Right lobe of liver (tissue), 6 donors: ENCODE data around the gene KIF13A. TPM values are rescaled to one million over a fixed set of nuclear protein-coding genes. Genes with fewer than 3 reads are reported as not detected.
A peak's percentile ranks its signal among the peaks of the same experiment; 100 is the strongest.

Experiments used
- ATAC-seq, 4 donors: fragments of 200-7000 bp; cut with Tn5 transposase; one replicate each; pipeline ENCODE4 v1.9.1; 2020; ENCODE audit warnings: mild to moderate bottlenecking in 4 of 4, moderate library complexity in 4 of 4
- DNase-seq, 3 donors: peaks; one replicate each; pipeline ENCODE4 v3.0.0-alpha.2; 2020
- H3K27ac ChIP-seq, 3 donors: fragments of 200-600 bp; one replicate each; pipeline ENCODE4 v1.8.0; 2022
- H3K27me3 ChIP-seq, 2 donors: fragments of 200-600 bp; one replicate each; pipeline ENCODE4 v1.8.0; 2022
- H3K36me3 ChIP-seq, 4 donors: fragments of 200-600 bp; sonication (generic) in 1 of 4; one replicate each; pipeline versions ENCODE4 v1.5.1 to v1.8.0; 2017 to 2022; ENCODE audit warnings: control low read depth in 1 of 4
- H3K4me1 ChIP-seq, 4 donors: fragments of 200-600 bp; sonication (generic) in 1 of 4; one replicate each; pipeline versions ENCODE4 v1.5.1 to v1.8.0; 2017 to 2022; ENCODE audit warnings: control low read depth in 1 of 4
- H3K4me3 ChIP-seq, 3 donors: fragments of 200-600 bp; one replicate each; pipeline ENCODE4 v1.8.0; 2022
- H3K9me3 ChIP-seq, 4 donors: fragments of 200-600 bp; sonication (generic) in 1 of 4; one replicate each; pipeline versions ENCODE4 v1.5.1 to v1.8.0; 2017 to 2022; ENCODE audit warnings: control low read depth in 1 of 4
- POLR2A ChIP-seq: fragments of 450-650 bp; IDR thresholded peaks from one replicate; pipeline ENCODE4 v1.6.1; 2017; ENCODE audit warnings: antibody characterized with exemption, mild to moderate bottlenecking
- WGBS: methylation state at CpG from one replicate; pipeline ENCODE4 v1.1.6; 2018; ENCODE audit warnings: low coverage, low lambda C conversion rate; ENCODE audit not compliant: insufficient coverage; ENCODE audit errors: missing lambda C conversion rate; 5-methylcytosine and 5-hydroxymethylcytosine counted together
- intact Hi-C, 2 donors: fragments of 100-400 bp; cut with DNase I; formaldehyde crosslinking; loops; one replicate each; pipeline versions ENCODE4 v1.11.2 to v1.14.1; 2022
- total RNA-seq, 6 experiments: library from RNA; depleted of rRNA in 2 of 6; stranded (reverse); fragments of >200 nt in 2 of 6; fragmentation: NEBNext Ultra II Directional in 3 of 6; extraction: Animal tissue kit (Norgen Biotek cat#: 25700) in 3 of 6; gene quantifications; one replicate each; pipeline versions ENCODE4 v1.1.0 to v1.2.4, GENCODE V29; 2016 to 2023
- TF ChIP-seq, protein P1 (sequence below), 4 donors: fragments of 200-600 bp in 3 of 4; fragments of 450-650 bp in 1 of 4; IDR thresholded peaks; one replicate each; pipeline versions ENCODE4 v1.5.1 to v1.8.0; 2016 to 2022; ENCODE audit warnings: antibody characterized with exemption in 4 of 4, mild to moderate bottlenecking in 2 of 4
- donor health status: DM: no; HTN: yes; CAD: no.
- donor health status: DM: no; HTN: no; CAD: no.
- donor health status: DM: no; HTN: no; CAD: no.
- donor health status: DM: no; HTN: yes; CAD: no.
- donor health status: DM: no; HTN: yes; CAD: no.

KIF13A gene
- total RNA-seq, 6 experiments from 2014 or later = 17.7 to 19.4 (median 18.4) TPM

DNA sequence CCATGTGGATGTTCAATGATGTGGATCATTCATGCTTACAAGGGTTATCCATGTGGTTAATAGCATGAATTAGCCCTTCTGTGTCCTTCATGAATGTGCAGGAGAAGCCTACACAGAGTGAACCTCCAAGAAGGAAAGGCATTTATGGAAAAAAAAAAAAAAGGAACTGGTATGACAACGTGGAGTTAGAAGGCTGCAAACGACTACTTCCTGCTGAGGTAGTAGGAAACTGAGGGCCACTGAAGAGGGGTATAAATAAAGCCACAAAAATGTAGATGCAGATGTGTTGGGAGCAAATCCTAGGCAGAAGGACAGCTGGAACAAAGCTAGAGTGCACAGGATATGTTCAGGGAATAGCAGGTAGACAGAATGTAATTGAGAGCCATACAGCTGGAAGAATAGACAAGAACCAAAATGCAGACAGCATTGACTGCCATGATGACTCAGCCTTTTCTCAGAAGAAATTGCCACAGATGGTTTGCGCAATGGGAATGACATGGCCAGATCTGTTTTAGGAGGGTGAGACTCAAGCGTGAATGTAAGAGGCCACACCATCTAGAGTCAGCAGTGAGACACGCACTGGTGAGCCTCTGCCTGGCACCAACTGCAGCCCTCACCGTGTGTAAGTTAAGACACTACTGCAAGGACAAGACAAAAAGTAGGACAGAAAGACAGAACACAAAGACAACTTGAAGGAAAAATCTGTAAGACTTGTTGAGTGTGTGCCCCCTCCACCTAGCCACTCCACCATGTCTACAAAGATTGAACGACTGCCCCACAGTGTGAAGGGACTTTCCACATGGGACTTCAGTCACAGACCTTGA, 79.8 kb downstream of the KIF13A start:
- Histone ChIP-seq H3K27ac (peak overlapping the region in 1 of 3 donors; percentile 38), H3K9me3 (no peaks in the 10 kb centered on the region), H3K36me3 (no peaks in the 10 kb centered on the region), H3K4me3 (no peak overlapping the region), H3K4me1 (peaks cover 0 to 26% (median 2%) of the 10 kb centered on the region in 4 donors), H3K27me3 (no peaks in the 10 kb centered on the region)
- intact Hi-C loops = no loop called here
- DNase-seq = peak; percentile 42 to 64 (median 60)
- no peak for TF ChIP-seq POLR2A
- TF ChIP-seq, protein P1, sequence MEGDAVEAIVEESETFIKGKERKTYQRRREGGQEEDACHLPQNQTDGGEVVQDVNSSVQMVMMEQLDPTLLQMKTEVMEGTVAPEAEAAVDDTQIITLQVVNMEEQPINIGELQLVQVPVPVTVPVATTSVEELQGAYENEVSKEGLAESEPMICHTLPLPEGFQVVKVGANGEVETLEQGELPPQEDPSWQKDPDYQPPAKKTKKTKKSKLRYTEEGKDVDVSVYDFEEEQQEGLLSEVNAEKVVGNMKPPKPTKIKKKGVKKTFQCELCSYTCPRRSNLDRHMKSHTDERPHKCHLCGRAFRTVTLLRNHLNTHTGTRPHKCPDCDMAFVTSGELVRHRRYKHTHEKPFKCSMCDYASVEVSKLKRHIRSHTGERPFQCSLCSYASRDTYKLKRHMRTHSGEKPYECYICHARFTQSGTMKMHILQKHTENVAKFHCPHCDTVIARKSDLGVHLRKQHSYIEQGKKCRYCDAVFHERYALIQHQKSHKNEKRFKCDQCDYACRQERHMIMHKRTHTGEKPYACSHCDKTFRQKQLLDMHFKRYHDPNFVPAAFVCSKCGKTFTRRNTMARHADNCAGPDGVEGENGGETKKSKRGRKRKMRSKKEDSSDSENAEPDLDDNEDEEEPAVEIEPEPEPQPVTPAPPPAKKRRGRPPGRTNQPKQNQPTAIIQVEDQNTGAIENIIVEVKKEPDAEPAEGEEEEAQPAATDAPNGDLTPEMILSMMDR (IDR thresholded peaks at IDR 0.05) = peak in 1 of 4 donors; percentile 6
- 54% methylated on average over 7 of the region's 7 CpGs for WGBS
- ATAC-seq = peak; percentile 79 to 87 (median 82)

DNA sequence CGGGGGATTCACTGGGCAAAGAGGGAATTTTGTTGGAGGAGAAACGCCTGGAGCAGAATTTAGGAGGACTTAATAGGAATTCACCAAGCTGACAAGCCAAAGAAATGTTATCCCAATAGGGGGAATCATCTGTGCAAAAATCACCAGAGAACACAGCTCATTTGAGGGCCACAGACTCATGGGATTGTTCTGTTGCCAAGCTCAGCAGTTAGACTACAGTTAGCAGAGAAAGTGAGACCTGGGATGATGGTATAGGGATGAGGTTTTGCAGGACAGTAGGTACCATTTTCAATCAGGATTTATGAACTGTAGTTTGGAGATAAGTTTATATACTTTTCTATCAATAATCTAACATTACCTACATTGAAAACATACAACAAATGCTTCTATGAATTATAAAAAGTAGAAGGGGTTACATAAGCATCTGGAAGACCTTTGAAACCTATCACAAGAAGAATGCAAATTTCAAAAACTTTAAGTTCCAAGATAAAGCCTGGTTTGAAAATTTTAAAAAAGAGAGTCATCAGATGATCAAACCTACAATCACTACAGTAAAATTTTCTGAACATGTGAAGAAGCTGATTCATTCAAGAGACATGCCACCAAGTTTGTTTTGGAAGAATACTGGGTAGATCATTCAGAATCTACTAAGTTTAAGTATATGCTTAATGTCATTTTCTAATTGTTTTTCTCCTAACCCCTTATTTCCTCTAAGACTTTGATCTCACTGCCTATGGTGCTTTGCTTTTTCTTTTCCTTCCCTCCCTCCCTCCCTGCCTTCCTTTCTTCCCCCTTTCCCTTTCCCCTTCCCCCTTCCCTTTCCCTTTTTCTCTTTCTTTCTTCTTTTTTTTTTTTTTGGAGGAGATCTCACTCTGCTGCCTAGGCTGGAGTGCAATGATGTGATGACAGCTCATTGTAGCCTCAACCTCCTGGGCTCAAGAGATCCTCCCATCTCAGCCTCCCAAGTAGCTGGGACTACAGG, 81.5 kb downstream of the KIF13A start:
- Histone ChIP-seq H3K9me3 (no peaks in the 10 kb centered on the region), H3K27ac (no peak overlapping the region), H3K4me3 (no peak overlapping the region), H3K36me3 (no peaks in the 10 kb centered on the region), H3K27me3 (no peaks in the 10 kb centered on the region), H3K4me1 (peaks cover 0 to 33% (median 2%) of the 10 kb centered on the region in 4 donors)
- ATAC-seq (no peak), DNase-seq (no peak)
- 94% methylated on average over 2 of the region's 2 CpGs for WGBS
- intact Hi-C loops = no loop called here
- TF ChIP-seq POLR2A = no peak
- TF ChIP-seq, protein P1 (IDR thresholded peaks at IDR 0.05) = no peak

DNA sequence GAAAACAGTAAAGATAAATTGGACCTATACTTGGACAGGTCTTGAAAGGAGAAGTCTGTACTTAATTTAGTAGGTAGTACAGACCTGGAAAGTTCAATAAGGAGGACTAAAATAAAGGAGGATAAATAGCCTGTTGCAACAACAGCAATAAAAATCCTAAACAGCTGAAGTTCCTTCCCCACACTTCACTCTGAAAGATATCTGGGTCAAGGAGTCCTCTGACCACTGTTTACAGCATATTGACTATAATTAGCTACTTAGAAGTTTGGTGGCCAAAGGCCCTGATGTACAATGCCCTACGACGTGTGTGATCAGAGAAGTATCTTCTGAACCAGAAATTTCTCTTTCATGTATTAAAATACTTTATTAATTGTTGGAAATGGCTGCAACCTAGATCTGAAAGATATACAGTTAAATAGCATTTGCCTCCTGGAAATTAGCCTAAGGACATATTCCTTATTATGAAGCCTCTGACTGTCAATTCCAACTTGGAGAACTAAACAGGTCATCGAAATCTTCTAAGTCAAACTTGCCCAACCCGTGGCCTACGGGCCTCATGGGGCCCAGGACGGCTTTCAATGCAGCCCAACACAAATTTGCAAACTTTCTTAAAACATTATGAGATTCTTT, 82.8 kb downstream of the KIF13A start:
- TF ChIP-seq, protein P1 (IDR thresholded peaks at IDR 0.05) = no peak
- TF ChIP-seq POLR2A = no peak
- no peaks in the 10 kb centered on the region for H3K36me3 ChIP-seq
- WGBS = 68% methylated on average over 5 of the region's 6 CpGs
- intact Hi-C loops = no loop called here
- no peaks in the 10 kb centered on the region for H3K27me3 ChIP-seq
- no peak overlapping the region for H3K27ac ChIP-seq
- peaks cover 0 to 33% (median 2%) of the 10 kb centered on the region in 4 donors for H3K4me1 ChIP-seq
- H3K9me3 ChIP-seq = no peaks in the 10 kb centered on the region
- DNase-seq (no peak), ATAC-seq (no peak)
- H3K4me3 ChIP-seq = no peak overlapping the region

DNA sequence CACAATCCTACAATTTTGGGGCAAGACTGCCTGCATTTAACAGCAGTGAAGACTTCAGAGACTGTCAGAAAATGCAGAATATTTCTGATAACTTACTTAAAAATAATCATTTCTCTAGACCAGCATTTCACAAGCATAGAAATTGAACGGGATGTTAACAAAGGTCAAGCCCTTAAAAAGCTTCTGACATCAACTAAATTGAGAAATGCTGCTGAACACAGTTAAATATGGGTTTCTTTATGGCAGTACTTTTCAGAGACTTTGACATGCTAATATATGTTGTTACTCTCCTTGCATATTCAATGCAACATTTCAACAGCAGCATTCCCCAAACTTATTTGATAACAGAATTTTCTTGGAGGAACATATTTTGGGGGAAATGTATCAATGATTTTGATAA, 84.5 kb downstream of the KIF13A start:
- WGBS = 0% methylated on average over 1 of the region's 1 CpG
- ATAC-seq (peak in 2 of 4 donors; percentile 22 to 49), DNase-seq (no peak)
- Histone ChIP-seq H3K27ac (no peak overlapping the region), H3K4me3 (no peak overlapping the region), H3K27me3 (no peaks in the 10 kb centered on the region), H3K9me3 (no peaks in the 10 kb centered on the region), H3K4me1 (peaks cover 0 to 26% (median 2%) of the 10 kb centered on the region in 4 donors), H3K36me3 (no peaks in the 10 kb centered on the region)
- intact Hi-C loops = no loop called here
- no peak for TF ChIP-seq POLR2A
- TF ChIP-seq, protein P1 (IDR thresholded peaks at IDR 0.05) = no peak
